Right lobe of liver (tissue), 4 donors: ENCODE results near the gene ITPRIPL1.

Source experiments
- CTCF ChIP-seq, 4 donors: fragments of 200-600 bp in 3 of 4; fragments of 450-650 bp in 1 of 4; IDR thresholded peaks; one replicate each; pipeline versions ENCODE4 v1.5.1 to v1.8.0; 2016 to 2022; ENCODE audit warnings: antibody characterized with exemption in 4 of 4, mild to moderate bottlenecking in 2 of 4
- POLR2A ChIP-seq: fragments of 450-650 bp; IDR thresholded peaks from one replicate; pipeline ENCODE4 v1.6.1; 2017; ENCODE audit warnings: antibody characterized with exemption, mild to moderate bottlenecking
- donor health status: DM: no; HTN: no; CAD: no.
- donor health status: DM: no; HTN: no; CAD: no.
- donor health status: DM: no; HTN: yes; CAD: no.

- no peak for TF ChIP-seq CTCF (IDR thresholded peaks at IDR 0.05)
- TF ChIP-seq POLR2A: no peak
Observed at GRCh38 chr2:96341641-96342040, 16.5 kb downstream of the ITPRIPL1 start.
